ENCODE measurements around the gene ALG8.

- no peak for TF ChIP-seq CTCF (IDR thresholded peaks at IDR 0.05; ENCODE audit: poor library complexity, severe bottlenecking)
- TF ChIP-seq EP300 (conservative IDR thresholded peaks at IDR 0.05; ENCODE audit: poor library complexity, severe bottlenecking) = no peak
- TF ChIP-seq POLR2AphosphoS5 (IDR thresholded peaks at IDR 0.05) = no peak
- TF ChIP-seq EZH2 (IDR thresholded peaks at IDR 0.05; ENCODE audit: borderline replicate concordance, insufficient read depth, low read length, poor library complexity, severe bottlenecking) = no peak
- TF ChIP-seq RAD21 (conservative IDR thresholded peaks at IDR 0.05) = no peak
These were observed 16.9 kb upstream of the ALG8 start for GRCh38 chr11:78156127-78156844.
